ENCODE measurements around the gene DECR2. TPM values are rescaled to one million over a fixed set of nuclear protein-coding genes. Genes with fewer than 3 reads are reported as not detected.

Gene DECR2, protein sequence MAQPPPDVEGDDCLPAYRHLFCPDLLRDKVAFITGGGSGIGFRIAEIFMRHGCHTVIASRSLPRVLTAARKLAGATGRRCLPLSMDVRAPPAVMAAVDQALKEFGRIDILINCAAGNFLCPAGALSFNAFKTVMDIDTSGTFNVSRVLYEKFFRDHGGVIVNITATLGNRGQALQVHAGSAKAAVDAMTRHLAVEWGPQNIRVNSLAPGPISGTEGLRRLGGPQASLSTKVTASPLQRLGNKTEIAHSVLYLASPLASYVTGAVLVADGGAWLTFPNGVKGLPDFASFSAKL
- total RNA-seq (48.7 and 51.5 TPM in 2 replicates), polyA plus RNA-seq (49.5 and 50.0 TPM in 2 replicates)

DNA sequence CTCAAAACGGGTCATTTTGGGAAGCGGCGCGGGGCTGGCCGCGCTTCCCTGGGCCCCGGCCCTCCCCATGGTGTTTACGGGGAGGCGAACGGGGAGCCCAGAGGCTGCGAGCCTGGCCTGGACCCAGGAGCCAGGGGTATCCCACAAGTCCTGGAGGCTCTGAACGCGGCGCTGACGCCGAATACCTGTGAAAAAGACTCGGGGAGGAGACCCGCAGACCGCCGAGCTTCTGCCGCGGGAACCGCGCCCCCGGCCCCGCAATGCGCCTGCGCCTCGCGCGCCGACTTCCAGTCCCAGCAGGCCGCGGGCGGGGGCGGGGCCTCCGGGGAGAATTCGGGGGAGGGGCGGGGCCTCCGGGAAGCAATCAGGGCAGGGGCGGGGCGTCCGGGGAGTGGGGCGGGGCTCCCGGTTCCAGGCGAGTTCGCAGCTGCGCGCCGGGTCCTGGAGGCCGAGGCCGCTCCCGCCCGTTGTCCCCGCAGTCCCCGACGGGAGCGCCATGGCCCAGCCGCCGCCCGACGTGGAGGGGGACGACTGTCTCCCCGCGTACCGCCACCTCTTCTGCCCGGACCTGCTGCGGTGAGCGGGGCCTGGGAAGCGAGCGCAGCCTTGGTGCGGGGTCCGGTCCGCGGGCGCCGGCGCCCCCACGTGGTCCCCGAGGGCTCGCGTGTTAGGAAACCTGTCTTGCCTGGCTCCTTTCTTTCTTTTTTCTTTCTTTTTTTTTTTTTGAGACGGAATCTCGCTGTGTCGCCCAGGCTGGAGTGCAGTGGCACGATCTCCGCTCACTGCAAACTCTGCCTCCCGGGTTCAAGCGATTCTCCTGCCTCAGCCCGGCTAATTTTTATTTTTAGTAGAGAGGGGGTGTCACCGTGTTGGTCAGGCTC lies at the start of gene DECR2:
Gene DECR2, plus strand, starts transcription at position 418 of the 881 bp plus-strand sequence. Its CDS starts 79 bp downstream, at position 497.
- Histone ChIP-seq H3K27ac (peak within 1 kb of the TSS; percentile 94), H3K36me3 (peaks cover 13% of the 10 kb centered on the region), H3K27me3 (no peaks in the 10 kb centered on the region), H3K4me3 (peak within 1 kb of the TSS; percentile 71), H3K4me1 (ENCODE audit: low read depth) (peaks cover 9% of the 10 kb centered on the region), H3K9me3 (ENCODE audit: low read depth) (no peaks in the 10 kb centered on the region)
- peak; percentile 95 to 96 for DNase-seq (ENCODE audit: low read depth in 1 of 2, low spot score in 1 of 2)
- TF ChIP-seq, protein P1, sequence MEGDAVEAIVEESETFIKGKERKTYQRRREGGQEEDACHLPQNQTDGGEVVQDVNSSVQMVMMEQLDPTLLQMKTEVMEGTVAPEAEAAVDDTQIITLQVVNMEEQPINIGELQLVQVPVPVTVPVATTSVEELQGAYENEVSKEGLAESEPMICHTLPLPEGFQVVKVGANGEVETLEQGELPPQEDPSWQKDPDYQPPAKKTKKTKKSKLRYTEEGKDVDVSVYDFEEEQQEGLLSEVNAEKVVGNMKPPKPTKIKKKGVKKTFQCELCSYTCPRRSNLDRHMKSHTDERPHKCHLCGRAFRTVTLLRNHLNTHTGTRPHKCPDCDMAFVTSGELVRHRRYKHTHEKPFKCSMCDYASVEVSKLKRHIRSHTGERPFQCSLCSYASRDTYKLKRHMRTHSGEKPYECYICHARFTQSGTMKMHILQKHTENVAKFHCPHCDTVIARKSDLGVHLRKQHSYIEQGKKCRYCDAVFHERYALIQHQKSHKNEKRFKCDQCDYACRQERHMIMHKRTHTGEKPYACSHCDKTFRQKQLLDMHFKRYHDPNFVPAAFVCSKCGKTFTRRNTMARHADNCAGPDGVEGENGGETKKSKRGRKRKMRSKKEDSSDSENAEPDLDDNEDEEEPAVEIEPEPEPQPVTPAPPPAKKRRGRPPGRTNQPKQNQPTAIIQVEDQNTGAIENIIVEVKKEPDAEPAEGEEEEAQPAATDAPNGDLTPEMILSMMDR (IDR thresholded peaks at IDR 0.05; ENCODE audit: low read depth, low read length), result peak; percentile 54

DNA sequence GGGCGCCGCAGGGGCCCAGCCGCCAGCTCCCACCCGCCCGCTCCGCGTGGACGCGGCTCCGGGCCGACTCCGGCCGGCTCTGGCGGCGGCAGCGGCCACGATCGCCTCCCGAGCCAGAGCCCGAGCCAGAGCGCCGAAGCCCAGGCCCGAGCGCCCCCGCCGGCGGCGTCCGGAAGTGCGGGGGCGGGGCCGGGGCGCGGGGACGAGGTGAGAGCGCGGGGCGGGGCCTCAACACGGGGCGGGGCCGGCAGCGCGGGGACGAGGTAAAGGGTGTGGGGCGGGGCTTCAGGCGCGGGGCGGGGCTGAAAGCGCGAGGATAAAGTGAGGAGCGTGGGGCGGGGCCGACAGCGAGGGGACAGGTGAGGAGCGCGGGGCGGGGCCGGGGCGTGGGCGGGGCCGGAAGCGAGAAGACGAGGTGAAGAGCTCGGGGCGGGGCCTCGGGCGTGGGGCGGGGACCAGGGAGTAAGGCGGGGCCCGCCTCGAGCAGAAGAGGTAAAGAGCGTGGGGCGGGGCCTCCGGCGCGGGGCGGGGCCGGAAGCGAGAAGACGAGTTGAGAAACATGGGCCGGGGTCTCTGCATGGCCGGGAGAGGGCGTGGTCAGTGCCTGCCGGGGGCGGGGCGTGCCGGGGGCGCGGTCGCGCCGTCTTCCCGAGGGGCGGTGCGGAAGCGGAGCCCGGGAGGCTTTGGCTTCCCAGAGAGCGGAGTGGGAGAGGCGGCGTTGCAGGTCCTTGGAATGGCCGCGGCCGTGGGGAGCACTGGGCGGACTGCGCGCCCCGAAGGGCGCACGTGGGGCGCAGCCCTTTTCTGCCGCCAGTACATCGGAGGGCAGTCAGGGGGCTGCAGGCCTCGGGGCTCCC lies 48.9 kb upstream of the DECR2 start, which contains the start of gene AXIN1:
Gene AXIN1, minus strand, starts transcription at position 177 of the 857 bp plus-strand sequence. CDS start 5,698 bp downstream, outside the sequence.
- no peaks in the 10 kb centered on the region for H3K36me3 ChIP-seq
- H3K4me3 ChIP-seq, result peak within 1 kb of the TSS; percentile 87
- TF ChIP-seq, protein P1 (IDR thresholded peaks at IDR 0.05; ENCODE audit: low read depth, low read length), result peak; percentile 23
- no peaks in the 10 kb centered on the region for H3K9me3 ChIP-seq (ENCODE audit: low read depth)
- H3K4me1 ChIP-seq (ENCODE audit: low read depth), result peaks cover 4% of the 10 kb centered on the region
- peak; percentile 97 to 100 for DNase-seq (ENCODE audit: low read depth in 1 of 2, low spot score in 1 of 2)
- H3K27me3 ChIP-seq, result no peaks in the 10 kb centered on the region
- peak within 1 kb of the TSS; percentile 66 for H3K27ac ChIP-seq

DNA sequence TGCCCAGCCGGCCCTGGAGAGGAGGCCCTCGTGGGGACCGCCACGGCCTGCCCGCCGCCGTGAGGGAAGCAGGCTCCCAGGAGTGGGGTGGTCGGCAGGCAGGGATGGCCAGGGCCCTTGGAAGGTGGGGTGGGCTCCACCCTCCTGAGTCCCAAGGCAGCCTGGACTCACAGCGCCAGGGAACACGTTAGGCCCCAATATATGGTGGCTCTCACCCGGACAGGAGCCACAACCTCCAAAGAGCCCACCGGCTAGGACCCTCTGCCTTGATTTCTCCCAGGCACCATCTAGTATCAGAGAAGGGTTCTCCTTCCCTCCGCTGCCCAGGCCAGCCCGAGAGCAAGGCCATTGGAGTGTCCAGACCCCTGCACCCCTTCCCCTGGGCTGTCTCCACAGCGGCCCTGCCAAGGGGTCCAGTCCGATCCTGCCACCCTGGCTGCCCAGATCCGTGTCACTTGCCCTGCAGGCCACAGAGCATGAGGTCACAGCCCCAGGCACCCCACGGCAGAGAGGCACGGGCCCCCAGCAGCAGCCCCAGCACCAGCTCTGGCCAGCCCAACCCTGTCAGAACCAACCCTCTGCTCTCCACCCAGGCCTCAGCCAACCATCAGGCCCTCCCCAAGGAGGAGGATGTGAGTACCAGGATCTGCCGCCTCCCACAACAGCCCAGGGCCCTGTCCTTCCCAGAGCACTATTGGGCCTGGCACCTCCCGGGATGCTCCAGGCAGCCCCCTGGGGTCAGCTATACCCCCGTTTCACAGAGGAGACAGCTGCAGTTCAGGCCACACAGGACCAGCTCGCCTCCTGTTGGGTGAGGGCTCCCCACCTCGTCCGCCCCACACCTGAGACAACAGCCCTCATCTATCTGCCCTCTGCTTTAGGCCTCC lies 48.0 kb upstream of the DECR2 start:
- DNase-seq (ENCODE audit: low read depth in 1 of 2, low spot score in 1 of 2), result no peak
- Histone ChIP-seq H3K27ac (no peak overlapping the region), H3K27me3 (no peaks in the 10 kb centered on the region), H3K4me1 (ENCODE audit: low read depth) (no peaks in the 10 kb centered on the region), H3K9me3 (ENCODE audit: low read depth) (no peaks in the 10 kb centered on the region), H3K4me3 (peak overlapping the region; percentile 34), H3K36me3 (no peaks in the 10 kb centered on the region)
- TF ChIP-seq, protein P1 (IDR thresholded peaks at IDR 0.05; ENCODE audit: low read depth, low read length), result no peak

DNA sequence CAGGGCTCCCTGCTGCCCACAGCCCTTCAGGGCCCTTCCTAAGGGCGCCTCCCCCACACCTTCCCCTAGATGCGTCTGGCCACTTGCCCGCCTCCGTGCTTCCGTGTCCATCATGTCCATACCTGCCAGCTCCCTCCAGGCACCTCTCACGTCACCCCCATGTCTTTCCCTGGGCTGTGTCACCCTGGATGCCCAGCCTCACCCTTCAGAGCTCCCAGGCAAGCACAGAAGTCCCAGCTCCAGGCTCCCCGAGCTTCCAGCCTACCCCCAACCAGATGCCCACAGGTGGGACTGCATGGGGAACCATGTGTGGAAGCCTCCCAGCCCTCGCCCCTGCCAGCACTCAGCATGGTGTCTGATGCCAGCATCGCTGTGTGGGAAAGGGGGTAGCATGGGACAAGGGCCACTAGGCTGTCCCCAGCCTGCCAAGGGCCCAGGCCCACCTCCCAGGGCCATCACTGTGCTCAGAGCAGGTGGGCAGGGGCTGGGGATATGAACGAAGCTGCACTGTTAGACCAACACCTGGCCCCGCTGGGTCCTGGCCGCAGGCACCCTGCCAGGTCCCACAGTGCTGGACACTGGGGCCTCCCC lies 47.3 kb upstream of the DECR2 start:
- DNase-seq (ENCODE audit: low read depth in 1 of 2, low spot score in 1 of 2), result no peak
- Histone ChIP-seq H3K27me3 (no peaks in the 10 kb centered on the region), H3K4me1 (ENCODE audit: low read depth) (no peaks in the 10 kb centered on the region), H3K36me3 (no peaks in the 10 kb centered on the region), H3K9me3 (ENCODE audit: low read depth) (no peaks in the 10 kb centered on the region), H3K27ac (no peak overlapping the region), H3K4me3 (no peak overlapping the region)
- TF ChIP-seq, protein P1 (IDR thresholded peaks at IDR 0.05; ENCODE audit: low read depth, low read length), result no peak
